ENCODE measurements around the gene RNU4-1.
"Not testable (repeated sequence)": the region's sequence is repeated elsewhere in the genome, so short reads cannot be mapped to it uniquely, and the experiment has no call there.

RNU4-1 gene

GRCh38 chr12:120292661-120293531 lies at the start of gene RNU4-1:
Gene RNU4-1 (minus strand): TSS chr12:120293237.
- peak; percentile 88 for DNase-seq

GRCh38 chr12:120342175-120343038 lies 49.4 kb upstream of the RNU4-1 start:
- DNase-seq: no peak

GRCh38 chr12:120339256-120339655 lies 46.2 kb upstream of the RNU4-1 start:
- DNase-seq: no peak

- no peak for DNase-seq
Observed at GRCh38 chr12:120337730-120338129, 44.7 kb upstream of the RNU4-1 start.

- DNase-seq: not testable (repeated sequence)
Observed at GRCh38 chr12:120336392-120336791, 43.4 kb upstream of the RNU4-1 start.

GRCh38 chr12:120335447-120335846 lies 42.4 kb upstream of the RNU4-1 start:
- DNase-seq: peak; percentile 4

- DNase-seq: no peak
Observed at GRCh38 chr12:120332523-120332922, 39.5 kb upstream of the RNU4-1 start.

- DNase-seq: no peak
Observed at GRCh38 chr12:120332041-120332440, 39.0 kb upstream of the RNU4-1 start.

GRCh38 chr12:120331390-120331789 lies 38.4 kb upstream of the RNU4-1 start:
- DNase-seq: no peak

- no peak for DNase-seq
Observed at GRCh38 chr12:120328228-120328627, 35.2 kb upstream of the RNU4-1 start.

GRCh38 chr12:120327593-120327992 lies 34.6 kb upstream of the RNU4-1 start, which contains the start of gene PLA2G1B:
Gene PLA2G1B (minus strand): TSS chr12:120327779. CDS start chr12:120327753, 26 bp downstream.
- DNase-seq: no peak

- DNase-seq: no peak
Observed at GRCh38 chr12:120324841-120325417, 31.9 kb upstream of the RNU4-1 start.

GRCh38 chr12:120323772-120324171 lies 30.7 kb upstream of the RNU4-1 start:
- no peak for DNase-seq

GRCh38 chr12:120321382-120322202 lies 28.6 kb upstream of the RNU4-1 start:
- no peak for DNase-seq

GRCh38 chr12:120317224-120318105 lies 24.4 kb upstream of the RNU4-1 start:
- DNase-seq: peak; percentile 97

GRCh38 chr12:120316798-120317223 lies 23.8 kb upstream of the RNU4-1 start:
- no peak for DNase-seq

GRCh38 chr12:120314220-120314619 lies 21.2 kb upstream of the RNU4-1 start:
- no peak for DNase-seq

- peak; percentile 80 for DNase-seq
Observed at GRCh38 chr12:120301962-120302815, 9.2 kb upstream of the RNU4-1 start, which contains the start of gene SIRT4. Gene SIRT4 (plus strand): TSS chr12:120302321. CDS start chr12:120303562, 1,241 bp downstream.

- DNase-seq: no peak
Observed at GRCh38 chr12:120292411-120292660, 701 bp downstream of the RNU4-1 start.

- no peak for DNase-seq
Observed at GRCh38 chr12:120290609-120291305, 2.3 kb downstream of the RNU4-1 start.

Measured in NCI-H1092 (cell line).